ENCODE data around the gene GPR39.

Gene GPR39

GRCh38 chr2:132383956-132384355, 32.6 kb upstream of the GPR39 start:
- H3K79me2 ChIP-seq (ENCODE audit: insufficient read depth, low read depth) = no peaks in the 10 kb centered on the region
- H3K36me3 ChIP-seq (ENCODE audit: insufficient read depth) = no peaks in the 10 kb centered on the region
- H3K27me3 ChIP-seq (ENCODE audit: insufficient read depth, low read depth) = no peaks in the 10 kb centered on the region
- TF ChIP-seq CTCF (conservative IDR thresholded peaks at IDR 0.05; ENCODE audit: low read depth, low read length) = no peak
- no peak overlapping the region for H3K4me3 ChIP-seq (IDR thresholded peaks at IDR 0.05; ENCODE audit: insufficient read depth, low read depth, low read length)
- no peak overlapping the region for H3K27ac ChIP-seq
- no peaks in the 10 kb centered on the region for H4K20me1 ChIP-seq (ENCODE audit: insufficient read depth)
- no peak overlapping the region for H3K4me2 ChIP-seq
- H3K4me1 ChIP-seq (ENCODE audit: low read depth, poor library complexity, severe bottlenecking) = no peaks in the 10 kb centered on the region
- no peak overlapping the region for H3K9ac ChIP-seq
- H2AFZ ChIP-seq (ENCODE audit: low read depth) = no peak overlapping the region

- no peaks in the 10 kb centered on the region for H3K4me1 ChIP-seq (ENCODE audit: low read depth, poor library complexity, severe bottlenecking)
- no peak overlapping the region for H2AFZ ChIP-seq (ENCODE audit: low read depth)
- no peak overlapping the region for H3K4me3 ChIP-seq (IDR thresholded peaks at IDR 0.05; ENCODE audit: insufficient read depth, low read depth, low read length)
- H3K4me2 ChIP-seq = no peak overlapping the region
- H3K27ac ChIP-seq = no peak overlapping the region
- H4K20me1 ChIP-seq (ENCODE audit: insufficient read depth) = no peaks in the 10 kb centered on the region
- H3K79me2 ChIP-seq (ENCODE audit: insufficient read depth, low read depth) = no peaks in the 10 kb centered on the region
- no peak overlapping the region for H3K9ac ChIP-seq
- H3K36me3 ChIP-seq (ENCODE audit: insufficient read depth) = no peaks in the 10 kb centered on the region
- no peaks in the 10 kb centered on the region for H3K27me3 ChIP-seq (ENCODE audit: insufficient read depth, low read depth)
- TF ChIP-seq CTCF (conservative IDR thresholded peaks at IDR 0.05; ENCODE audit: low read depth, low read length) = no peak
Measured at GRCh38 chr2:132384491-132385151, 32.0 kb upstream of the GPR39 start.

GRCh38 chr2:132387126-132387525, 29.5 kb upstream of the GPR39 start:
- no peak for TF ChIP-seq CTCF (conservative IDR thresholded peaks at IDR 0.05; ENCODE audit: low read depth, low read length)
- H4K20me1 ChIP-seq (ENCODE audit: insufficient read depth) = no peaks in the 10 kb centered on the region
- no peak overlapping the region for H3K9ac ChIP-seq
- no peak overlapping the region for H3K4me3 ChIP-seq (IDR thresholded peaks at IDR 0.05; ENCODE audit: insufficient read depth, low read depth, low read length)
- H3K27ac ChIP-seq = no peak overlapping the region
- H3K79me2 ChIP-seq (ENCODE audit: insufficient read depth, low read depth) = no peaks in the 10 kb centered on the region
- H2AFZ ChIP-seq (ENCODE audit: low read depth) = no peak overlapping the region
- no peak overlapping the region for H3K4me2 ChIP-seq
- no peaks in the 10 kb centered on the region for H3K36me3 ChIP-seq (ENCODE audit: insufficient read depth)
- H3K4me1 ChIP-seq (ENCODE audit: low read depth, poor library complexity, severe bottlenecking) = no peaks in the 10 kb centered on the region
- no peaks in the 10 kb centered on the region for H3K27me3 ChIP-seq (ENCODE audit: insufficient read depth, low read depth)

- Histone ChIP-seq H3K4me1 (ENCODE audit: low read depth, poor library complexity, severe bottlenecking) (no peaks in the 10 kb centered on the region), H3K27me3 (ENCODE audit: insufficient read depth, low read depth) (no peaks in the 10 kb centered on the region), H3K36me3 (ENCODE audit: insufficient read depth) (no peaks in the 10 kb centered on the region), H3K9ac (no peak overlapping the region), H3K4me2 (no peak overlapping the region), H4K20me1 (ENCODE audit: insufficient read depth) (no peaks in the 10 kb centered on the region), H3K27ac (no peak overlapping the region), H3K79me2 (ENCODE audit: insufficient read depth, low read depth) (no peaks in the 10 kb centered on the region), H3K4me3 (IDR thresholded peaks at IDR 0.05; ENCODE audit: insufficient read depth, low read depth, low read length) (no peak overlapping the region), H2AFZ (ENCODE audit: low read depth) (no peak overlapping the region)
- no peak for TF ChIP-seq CTCF (conservative IDR thresholded peaks at IDR 0.05; ENCODE audit: low read depth, low read length)
Measured at GRCh38 chr2:132390076-132390475, 26.5 kb upstream of the GPR39 start.
